Testis (tissue), 2 donors: ENCODE measurements around the gene MCM7.

ENCODE experiments used
- POLR2A ChIP-seq: fragments of 450-650 bp; IDR thresholded peaks from one replicate; pipeline ENCODE4 v1.6.1; 2017; ENCODE audit warnings: antibody characterized with exemption, mild to moderate bottlenecking, moderate library complexity
- TF ChIP-seq, protein P1 (sequence below), 3 experiments: fragments of 450-650 bp in 2 of 3; fragments of 200-600 bp in 1 of 3; sonication (generic) in 1 of 3; IDR thresholded peaks; one replicate each; pipeline ENCODE4 v1.5.1; 2016 to 2019; ENCODE audit warnings: antibody characterized with exemption in 3 of 3, mild to moderate bottlenecking in 2 of 3, moderate library complexity in 1 of 3

DNA sequence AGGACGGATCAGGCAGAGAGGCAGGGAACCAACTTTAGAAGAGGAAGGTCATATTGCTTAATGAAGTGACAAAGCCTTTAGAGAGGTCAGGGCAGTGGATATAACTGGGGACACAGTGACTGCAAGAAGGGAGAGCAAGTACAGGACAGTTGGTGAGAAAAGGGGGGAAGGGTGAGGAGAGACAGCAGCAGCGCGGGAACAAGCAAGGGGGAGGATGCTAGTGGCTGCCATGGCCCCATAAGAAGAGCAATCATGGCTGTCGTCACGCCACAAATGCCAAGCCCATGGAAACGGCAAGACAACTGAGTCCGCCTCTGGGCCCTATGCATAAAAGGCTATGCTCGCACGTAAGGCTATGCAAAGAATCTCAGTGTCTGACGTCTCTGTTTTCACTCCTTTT lies 28.7 kb downstream of the MCM7 start:
- TF ChIP-seq, protein P1, sequence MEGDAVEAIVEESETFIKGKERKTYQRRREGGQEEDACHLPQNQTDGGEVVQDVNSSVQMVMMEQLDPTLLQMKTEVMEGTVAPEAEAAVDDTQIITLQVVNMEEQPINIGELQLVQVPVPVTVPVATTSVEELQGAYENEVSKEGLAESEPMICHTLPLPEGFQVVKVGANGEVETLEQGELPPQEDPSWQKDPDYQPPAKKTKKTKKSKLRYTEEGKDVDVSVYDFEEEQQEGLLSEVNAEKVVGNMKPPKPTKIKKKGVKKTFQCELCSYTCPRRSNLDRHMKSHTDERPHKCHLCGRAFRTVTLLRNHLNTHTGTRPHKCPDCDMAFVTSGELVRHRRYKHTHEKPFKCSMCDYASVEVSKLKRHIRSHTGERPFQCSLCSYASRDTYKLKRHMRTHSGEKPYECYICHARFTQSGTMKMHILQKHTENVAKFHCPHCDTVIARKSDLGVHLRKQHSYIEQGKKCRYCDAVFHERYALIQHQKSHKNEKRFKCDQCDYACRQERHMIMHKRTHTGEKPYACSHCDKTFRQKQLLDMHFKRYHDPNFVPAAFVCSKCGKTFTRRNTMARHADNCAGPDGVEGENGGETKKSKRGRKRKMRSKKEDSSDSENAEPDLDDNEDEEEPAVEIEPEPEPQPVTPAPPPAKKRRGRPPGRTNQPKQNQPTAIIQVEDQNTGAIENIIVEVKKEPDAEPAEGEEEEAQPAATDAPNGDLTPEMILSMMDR (IDR thresholded peaks at IDR 0.05): no peak
- no peak for TF ChIP-seq POLR2A
